OCI-LY1 (cell line): ENCODE data around the gene ELMO1.

Experiments
- CTCF ChIP-seq: fragments of 200-600 bp; sonication (generic), shearing (Covaris generic); IDR thresholded peaks from 2 replicates; pipeline ENCODE4 v1.5.1; 2017; ENCODE audit warnings: mild to moderate bottlenecking, antibody characterized with exemption, low read length, moderate library complexity, mixed read lengths
- EZH2 ChIP-seq: fragments of 200-600 bp; sonication (generic), shearing (Covaris generic); IDR thresholded peaks from 2 replicates; pipeline ENCODE4 v1.8.0; 2017; ENCODE audit warnings: borderline replicate concordance, mixed run types, mild to moderate bottlenecking, antibody characterized with exemption, low read length, moderate library complexity, mixed read lengths

GRCh38 chr7:36865019-36865418 lies 583.6 kb downstream of the ELMO1 start:
- TF ChIP-seq CTCF (no peak), EZH2 (no peak)
